KOPT-K1 (cell line): Measurements from ENCODE around the gene INPP1.
"Not testable (repeated sequence)": the region's sequence is repeated elsewhere in the genome, so short reads cannot be mapped to it uniquely, and the experiment has no call there.

Experiments used
- H3K27ac ChIP-seq: fragments of 200-600 bp; sonication (generic); 2 replicates; pipeline ENCODE4 v1.5.1; 2016; ENCODE audit warnings: antibody characterized with exemption, mild to moderate bottlenecking, low read depth, low read length; ENCODE audit not compliant: poor library complexity, severe bottlenecking
- H3K36me3 ChIP-seq: fragments of 200-600 bp; sonication (generic); 2 replicates; pipeline ENCODE4 v1.5.1; 2017; ENCODE audit warnings: antibody characterized with exemption, mild to moderate bottlenecking, low read length, moderate library complexity; ENCODE audit not compliant: insufficient read depth
- H3K9me3 ChIP-seq: fragments of 200-600 bp; sonication (generic); 2 replicates; pipeline ENCODE4 v1.5.1; 2017; ENCODE audit warnings: antibody characterized with exemption, low read length, mild to moderate bottlenecking; ENCODE audit not compliant: insufficient read depth, poor library complexity, severe bottlenecking

Gene INPP1

GRCh38 chr2:190343089-190343535 is 277 bp upstream of the INPP1 start:
- no peaks in the 10 kb centered on the region for H3K9me3 ChIP-seq
- H3K36me3 ChIP-seq = no peaks in the 10 kb centered on the region
- no peak overlapping the region for H3K27ac ChIP-seq

GRCh38 chr2:190344276-190344827 is 963 bp downstream of the INPP1 start:
- no peaks in the 10 kb centered on the region for H3K9me3 ChIP-seq
- H3K27ac ChIP-seq = no peak overlapping the region
- H3K36me3 ChIP-seq = no peaks in the 10 kb centered on the region

GRCh38 chr2:190350371-190350770 is 7.0 kb downstream of the INPP1 start:
- Histone ChIP-seq H3K27ac (no peak overlapping the region), H3K9me3 (no peaks in the 10 kb centered on the region), H3K36me3 (no peaks in the 10 kb centered on the region)

GRCh38 chr2:190351955-190352354 is 8.6 kb downstream of the INPP1 start:
- H3K9me3 ChIP-seq = no peaks in the 10 kb centered on the region
- no peaks in the 10 kb centered on the region for H3K36me3 ChIP-seq
- no peak overlapping the region for H3K27ac ChIP-seq

- no peaks in the 10 kb centered on the region for H3K9me3 ChIP-seq
- no peak overlapping the region for H3K27ac ChIP-seq
- H3K36me3 ChIP-seq = no peaks in the 10 kb centered on the region
Observed at GRCh38 chr2:190352668-190353536, 9.5 kb downstream of the INPP1 start.

GRCh38 chr2:190353537-190353899 is 10.1 kb downstream of the INPP1 start:
- Histone ChIP-seq H3K36me3 (no peaks in the 10 kb centered on the region), H3K9me3 (no peaks in the 10 kb centered on the region), H3K27ac (no peak overlapping the region)

GRCh38 chr2:190354003-190354690 is 10.8 kb downstream of the INPP1 start:
- Histone ChIP-seq H3K27ac (no peak overlapping the region), H3K36me3 (no peaks in the 10 kb centered on the region), H3K9me3 (no peaks in the 10 kb centered on the region)

GRCh38 chr2:190355968-190356644 is 12.7 kb downstream of the INPP1 start:
- H3K36me3 ChIP-seq = no peaks in the 10 kb centered on the region
- H3K9me3 ChIP-seq = no peaks in the 10 kb centered on the region
- H3K27ac ChIP-seq = no peak overlapping the region

GRCh38 chr2:190357600-190357999 is 14.2 kb downstream of the INPP1 start:
- no peak overlapping the region for H3K27ac ChIP-seq
- H3K36me3 ChIP-seq = no peaks in the 10 kb centered on the region
- no peaks in the 10 kb centered on the region for H3K9me3 ChIP-seq

- not testable (repeated sequence) for H3K27ac ChIP-seq, H3K9me3 ChIP-seq, H3K36me3 ChIP-seq
Observed at GRCh38 chr2:190358655-190359448, 15.5 kb downstream of the INPP1 start.

GRCh38 chr2:190360561-190360960 is 17.2 kb downstream of the INPP1 start:
- peak overlapping the region; percentile 73 for H3K27ac ChIP-seq
- H3K36me3 ChIP-seq = no peaks in the 10 kb centered on the region
- H3K9me3 ChIP-seq = no peaks in the 10 kb centered on the region

GRCh38 chr2:190360965-190361364 is 17.6 kb downstream of the INPP1 start:
- Histone ChIP-seq H3K27ac (no peak overlapping the region), H3K36me3 (no peaks in the 10 kb centered on the region), H3K9me3 (no peaks in the 10 kb centered on the region)

GRCh38 chr2:190361572-190361971 is 18.2 kb downstream of the INPP1 start:
- H3K36me3 ChIP-seq = no peaks in the 10 kb centered on the region
- H3K27ac ChIP-seq = no peak overlapping the region
- H3K9me3 ChIP-seq = no peaks in the 10 kb centered on the region

- H3K36me3 ChIP-seq = no peaks in the 10 kb centered on the region
- H3K9me3 ChIP-seq = no peaks in the 10 kb centered on the region
- H3K27ac ChIP-seq = no peak overlapping the region
Observed at GRCh38 chr2:190362894-190363293, 19.5 kb downstream of the INPP1 start.
